Ovary (tissue), 3 donors: Measurements from ENCODE around the gene PTPN9.

Experiments used
- EP300 ChIP-seq: sonication (generic); formaldehyde crosslinking; IDR thresholded peaks from one replicate; pipeline ENCODE4 v1.6.1; 2017; ENCODE audit warnings: antibody characterized with exemption
- POLR2A ChIP-seq: fragments of 450-650 bp; IDR thresholded peaks from one replicate; pipeline ENCODE4 v1.6.1; 2017; ENCODE audit warnings: antibody characterized with exemption, mild to moderate bottlenecking, moderate library complexity
- TF ChIP-seq, protein P1 (sequence below), 3 donors: fragments of 450-650 bp in 2 of 3; fragments of 200-600 bp in 1 of 3; IDR thresholded peaks; one replicate each; pipeline versions ENCODE4 v1.5.1 to v1.8.0; 2016 to 2022; ENCODE audit warnings: antibody characterized with exemption in 3 of 3, mild to moderate bottlenecking in 1 of 3
- donor health status: DM: no; HTN: no; CAD: no.

GRCh38 chr15:75578948-75579920 lies at the start of gene PTPN9:
- TF ChIP-seq, protein P1, sequence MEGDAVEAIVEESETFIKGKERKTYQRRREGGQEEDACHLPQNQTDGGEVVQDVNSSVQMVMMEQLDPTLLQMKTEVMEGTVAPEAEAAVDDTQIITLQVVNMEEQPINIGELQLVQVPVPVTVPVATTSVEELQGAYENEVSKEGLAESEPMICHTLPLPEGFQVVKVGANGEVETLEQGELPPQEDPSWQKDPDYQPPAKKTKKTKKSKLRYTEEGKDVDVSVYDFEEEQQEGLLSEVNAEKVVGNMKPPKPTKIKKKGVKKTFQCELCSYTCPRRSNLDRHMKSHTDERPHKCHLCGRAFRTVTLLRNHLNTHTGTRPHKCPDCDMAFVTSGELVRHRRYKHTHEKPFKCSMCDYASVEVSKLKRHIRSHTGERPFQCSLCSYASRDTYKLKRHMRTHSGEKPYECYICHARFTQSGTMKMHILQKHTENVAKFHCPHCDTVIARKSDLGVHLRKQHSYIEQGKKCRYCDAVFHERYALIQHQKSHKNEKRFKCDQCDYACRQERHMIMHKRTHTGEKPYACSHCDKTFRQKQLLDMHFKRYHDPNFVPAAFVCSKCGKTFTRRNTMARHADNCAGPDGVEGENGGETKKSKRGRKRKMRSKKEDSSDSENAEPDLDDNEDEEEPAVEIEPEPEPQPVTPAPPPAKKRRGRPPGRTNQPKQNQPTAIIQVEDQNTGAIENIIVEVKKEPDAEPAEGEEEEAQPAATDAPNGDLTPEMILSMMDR (IDR thresholded peaks at IDR 0.05) = no peak
- TF ChIP-seq EP300 (no peak), POLR2A (peak; percentile 30)
